Transverse colon (tissue), 4 donors: ENCODE measurements around the gene WNT5A. TPM values are rescaled to one million over a fixed set of nuclear protein-coding genes. Genes with fewer than 3 reads are reported as not detected.

ENCODE experiments used
- DNase-seq: peaks from one replicate; pipeline ENCODE4 v3.0.0-alpha.2; 2019
- H3K27ac ChIP-seq, 4 donors: fragments of 200-600 bp; sonication (generic); 2 replicates each; pipeline ENCODE4 v1.5.1; 2016 to 2018; ENCODE audit warnings: inconsistent platforms in 4 of 4
- H3K27me3 ChIP-seq: fragments of 200-600 bp; sonication (generic); 2 replicates; pipeline ENCODE4 v1.5.1; 2017; ENCODE audit warnings: inconsistent platforms
- H3K36me3 ChIP-seq, 4 donors: fragments of 200-600 bp; sonication (generic); 2 replicates each; pipeline ENCODE4 v1.5.1; 2017 to 2019; ENCODE audit warnings: inconsistent platforms in 4 of 4
- H3K4me1 ChIP-seq, 4 donors: fragments of 200-600 bp; sonication (generic); 2 replicates each; pipeline ENCODE4 v1.5.1; 2017 to 2020; ENCODE audit warnings: inconsistent platforms in 4 of 4
- H3K4me3 ChIP-seq, 4 donors: fragments of 200-600 bp; sonication (generic); 1 replicate in 1 of 4; 2 replicates in 3 of 4; pipeline versions ENCODE4 v1.5.1 to v1.6.1; 2017 to 2019; ENCODE audit warnings: inconsistent platforms in 4 of 4
- H3K9me3 ChIP-seq, 2 donors: fragments of 200-600 bp; sonication (generic); 2 replicates each; pipeline ENCODE4 v1.5.1; 2017 to 2019; ENCODE audit warnings: inconsistent platforms in 2 of 2
- EP300 ChIP-seq: sonication (generic); formaldehyde crosslinking; IDR thresholded peaks from one replicate; pipeline ENCODE4 v1.6.1; 2017; ENCODE audit warnings: antibody characterized with exemption, low read depth
- POLR2A ChIP-seq: fragments of 450-650 bp; IDR thresholded peaks from one replicate; pipeline ENCODE4 v1.6.1; 2016; ENCODE audit warnings: antibody characterized with exemption, mild to moderate bottlenecking, moderate library complexity
- POLR2AphosphoS5 ChIP-seq, 3 donors: sonication (generic); formaldehyde crosslinking; IDR thresholded peaks; one replicate each; pipeline ENCODE4 v1.6.1; 2016; ENCODE audit warnings: antibody characterized with exemption in 3 of 3
- WGBS, 2 donors: methylation state at CpG; one replicate each; pipeline ENCODE4 v1.1.5; 2018; ENCODE audit warnings: low coverage in 1 of 2; 5-methylcytosine and 5-hydroxymethylcytosine counted together
- in situ Hi-C, 4 donors: fragments of 200-750 bp; cut with MboI; loops; one replicate each; pipeline versions ENCODE4 v1.15.0 to v1.15.1; 2017; ENCODE audit warnings: low sequenced_read_pairs in 3 of 4, low pct_ligation_motif_present in 1 of 4, low pct_unique_long_range_greater_than_20kb in 1 of 4
- intact Hi-C: fragments of 100-400 bp; cut with DNase I; formaldehyde crosslinking; loops from one replicate; pipeline ENCODE4 v1.15.1; 2023; ENCODE audit warnings: low total_unique reads
- total RNA-seq, 4 donors: library from RNA; depleted of rRNA; stranded (reverse); fragments of >200 nt; gene quantifications; one replicate each; pipeline ENCODE4 v1.1.0, GENCODE V29; 2016
- TF ChIP-seq, protein P1 (sequence below), 5 experiments: fragments of 200-600 bp in 3 of 5; fragments of 450-650 bp in 2 of 5; sonication (generic) in 3 of 5; IDR thresholded peaks; 1 replicate in 2 of 5; 2 replicates in 3 of 5; pipeline ENCODE4 v1.5.1; 2016 to 2017; ENCODE audit warnings: antibody characterized with exemption in 5 of 5, inconsistent platforms in 3 of 5, mild to moderate bottlenecking in 2 of 5, moderate library complexity in 1 of 5

Gene WNT5A
- total RNA-seq, 4 donors from 2014 or later, result 2.6 to 15.9 (median 5.5) TPM

DNA sequence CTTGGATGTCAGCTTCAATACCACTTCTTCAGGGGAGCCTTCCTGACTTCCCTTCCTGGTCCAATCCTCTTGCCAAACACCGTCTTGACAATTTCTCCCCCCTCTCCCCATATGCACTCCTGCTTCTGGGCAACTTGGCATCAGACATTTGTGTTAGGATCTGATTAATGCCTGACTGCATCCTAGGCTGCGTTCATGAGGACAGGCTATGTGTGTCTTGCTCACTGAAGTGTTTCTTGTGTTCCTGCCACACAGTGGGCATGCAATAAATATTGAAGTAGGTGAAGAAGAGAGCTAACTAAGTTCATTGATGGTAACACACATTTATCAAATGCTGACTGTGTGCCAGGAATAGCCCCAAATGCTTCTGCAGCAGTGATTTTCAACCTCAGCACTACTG is 36.4 kb upstream of the WNT5A start:
- TF ChIP-seq, protein P1, sequence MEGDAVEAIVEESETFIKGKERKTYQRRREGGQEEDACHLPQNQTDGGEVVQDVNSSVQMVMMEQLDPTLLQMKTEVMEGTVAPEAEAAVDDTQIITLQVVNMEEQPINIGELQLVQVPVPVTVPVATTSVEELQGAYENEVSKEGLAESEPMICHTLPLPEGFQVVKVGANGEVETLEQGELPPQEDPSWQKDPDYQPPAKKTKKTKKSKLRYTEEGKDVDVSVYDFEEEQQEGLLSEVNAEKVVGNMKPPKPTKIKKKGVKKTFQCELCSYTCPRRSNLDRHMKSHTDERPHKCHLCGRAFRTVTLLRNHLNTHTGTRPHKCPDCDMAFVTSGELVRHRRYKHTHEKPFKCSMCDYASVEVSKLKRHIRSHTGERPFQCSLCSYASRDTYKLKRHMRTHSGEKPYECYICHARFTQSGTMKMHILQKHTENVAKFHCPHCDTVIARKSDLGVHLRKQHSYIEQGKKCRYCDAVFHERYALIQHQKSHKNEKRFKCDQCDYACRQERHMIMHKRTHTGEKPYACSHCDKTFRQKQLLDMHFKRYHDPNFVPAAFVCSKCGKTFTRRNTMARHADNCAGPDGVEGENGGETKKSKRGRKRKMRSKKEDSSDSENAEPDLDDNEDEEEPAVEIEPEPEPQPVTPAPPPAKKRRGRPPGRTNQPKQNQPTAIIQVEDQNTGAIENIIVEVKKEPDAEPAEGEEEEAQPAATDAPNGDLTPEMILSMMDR (IDR thresholded peaks at IDR 0.05), result no peak
- no peak for TF ChIP-seq EP300
- no peak for TF ChIP-seq POLR2A
- no peak for TF ChIP-seq POLR2AphosphoS5 (IDR thresholded peaks at IDR 0.05)
- H3K27me3 ChIP-seq, result no peaks in the 10 kb centered on the region
- 80 to 84% methylated on average over 1 to 2 of the region's 2 CpGs for WGBS, 2 donors
- H3K9me3 ChIP-seq, result no peaks in the 10 kb centered on the region
- H3K4me1 ChIP-seq, result peaks cover 0 to 6% (median 4%) of the 10 kb centered on the region in 4 donors
- no peak for DNase-seq
- H3K27ac ChIP-seq, result no peak overlapping the region
- no peak overlapping the region for H3K4me3 ChIP-seq
- H3K36me3 ChIP-seq, result no peaks in the 10 kb centered on the region
- intact Hi-C loops, result no loop called here
- in situ Hi-C loops, result no loop called here

DNA sequence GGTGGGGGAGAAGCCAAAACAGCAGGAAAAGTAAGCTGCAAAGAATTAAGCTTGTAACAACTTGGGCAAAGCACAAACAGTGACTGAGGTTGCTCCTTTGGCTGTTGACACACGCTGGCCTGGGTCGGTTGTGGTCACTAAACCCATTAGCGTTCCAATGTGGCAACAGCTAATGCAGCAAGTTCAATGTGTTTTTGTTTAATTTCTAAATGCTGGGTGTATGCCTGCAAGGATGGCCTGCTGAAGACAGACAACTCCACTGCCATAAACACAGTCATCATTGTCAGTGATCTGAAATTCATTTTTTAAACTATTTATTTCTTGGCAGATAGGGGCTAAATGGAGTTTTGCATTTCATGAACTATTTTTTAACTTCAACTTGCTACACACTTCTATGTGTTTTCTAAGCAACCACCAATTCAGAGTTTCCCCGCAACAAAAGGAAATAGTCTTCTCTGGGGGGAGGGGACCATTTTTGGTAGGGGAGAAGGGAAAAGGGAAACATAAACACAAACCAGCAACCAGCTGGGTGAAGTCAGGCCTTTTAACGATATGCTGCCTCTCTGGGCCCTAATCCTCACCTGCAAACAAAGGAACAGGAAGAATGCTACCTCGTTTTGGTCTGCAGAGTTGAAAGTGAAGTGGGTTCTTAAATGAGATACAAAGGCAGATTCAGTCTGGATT is 34.8 kb upstream of the WNT5A start:
- DNase-seq, result peak; percentile 13
- 52 to 54% methylated on average over 4 to 6 of the region's 6 CpGs for WGBS, 2 donors
- Histone ChIP-seq H3K9me3 (no peaks in the 10 kb centered on the region), H3K27ac (no peak overlapping the region), H3K36me3 (no peaks in the 10 kb centered on the region), H3K27me3 (no peaks in the 10 kb centered on the region), H3K4me1 (peaks cover 0 to 6% (median 4%) of the 10 kb centered on the region in 4 donors), H3K4me3 (no peak overlapping the region)
- intact Hi-C loops, result no loop called here
- in situ Hi-C loops, result no loop called here
- TF ChIP-seq POLR2A, result no peak
- TF ChIP-seq POLR2AphosphoS5 (IDR thresholded peaks at IDR 0.05), result no peak
- no peak for TF ChIP-seq EP300
- TF ChIP-seq, protein P1 (IDR thresholded peaks at IDR 0.05), result no peak

DNA sequence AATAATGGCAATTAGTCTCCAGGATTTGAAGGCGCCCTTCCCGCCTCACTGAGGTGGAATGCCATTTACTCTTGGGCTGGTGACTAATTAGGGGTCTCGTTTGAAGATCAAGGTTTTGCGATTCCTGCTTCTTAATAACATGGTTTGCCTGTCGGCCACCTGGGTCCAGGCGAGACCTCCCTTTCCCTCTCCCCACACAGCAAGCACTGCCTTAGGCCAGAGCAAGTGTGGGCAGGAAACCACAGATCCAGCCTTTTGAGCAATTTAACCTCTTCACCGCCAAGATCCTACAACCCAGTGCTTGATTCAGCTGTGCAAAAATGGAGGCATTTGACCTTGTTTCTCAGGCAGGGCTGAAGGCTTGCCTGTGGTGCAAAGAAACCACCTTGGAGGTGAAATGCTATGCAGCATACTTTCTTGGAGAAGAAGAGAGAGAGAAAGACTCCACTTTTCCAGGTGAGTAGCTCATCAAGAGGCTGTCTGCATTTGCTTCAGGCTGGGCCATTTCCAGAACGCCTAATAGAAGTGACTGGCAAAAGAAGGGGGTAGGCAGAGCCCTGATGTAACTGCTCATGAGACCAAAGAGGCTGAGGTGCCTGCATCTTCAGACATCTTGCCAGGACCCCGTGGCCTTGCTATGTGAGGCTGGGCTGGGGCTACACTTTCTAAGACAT is 34.1 kb upstream of the WNT5A start:
- intact Hi-C loops (no loop called here), in situ Hi-C loops (no loop called here)
- Histone ChIP-seq H3K4me1 (peaks cover 0 to 3% (median under 1%) of the 10 kb centered on the region in 4 donors), H3K4me3 (no peak overlapping the region), H3K36me3 (no peaks in the 10 kb centered on the region), H3K9me3 (no peaks in the 10 kb centered on the region), H3K27me3 (peaks cover 3% of the 10 kb centered on the region), H3K27ac (no peak overlapping the region)
- no peak for DNase-seq
- TF ChIP-seq, protein P1 (IDR thresholded peaks at IDR 0.05), result no peak
- TF ChIP-seq POLR2AphosphoS5 (IDR thresholded peaks at IDR 0.05) (no peak), POLR2A (no peak), EP300 (no peak)
- WGBS, 2 donors, result 74 to 80% methylated on average over 3 to 9 of the region's 9 CpGs

GRCh38 chr3:55519019-55519418 is 31.9 kb upstream of the WNT5A start:
- intact Hi-C loops (no loop called here), in situ Hi-C loops (no loop called here)
- H3K27ac ChIP-seq, result no peak overlapping the region
- 80% methylated on average over 3 of the region's 3 CpGs; no CpG with 5 or more reads in 1 of the 2 donors for WGBS, 2 donors
- TF ChIP-seq POLR2A (no peak), EP300 (no peak), POLR2AphosphoS5 (IDR thresholded peaks at IDR 0.05) (no peak)
- TF ChIP-seq, protein P1 (IDR thresholded peaks at IDR 0.05), result no peak
- no peaks in the 10 kb centered on the region for H3K9me3 ChIP-seq
- no peaks in the 10 kb centered on the region for H3K36me3 ChIP-seq
- no peak for DNase-seq
- H3K4me3 ChIP-seq, result no peak overlapping the region
- H3K4me1 ChIP-seq, result no peaks in the 10 kb centered on the region
- peaks cover 13% of the 10 kb centered on the region for H3K27me3 ChIP-seq
